ENCODE results near the gene ZNF281.
A peak's percentile ranks its signal among the peaks of the same experiment; 100 is the strongest.
"Not testable (repeated sequence)": the region's sequence is repeated elsewhere in the genome, so short reads cannot be mapped to it uniquely, and the experiment has no call there.

The ZNF281 gene

DNA sequence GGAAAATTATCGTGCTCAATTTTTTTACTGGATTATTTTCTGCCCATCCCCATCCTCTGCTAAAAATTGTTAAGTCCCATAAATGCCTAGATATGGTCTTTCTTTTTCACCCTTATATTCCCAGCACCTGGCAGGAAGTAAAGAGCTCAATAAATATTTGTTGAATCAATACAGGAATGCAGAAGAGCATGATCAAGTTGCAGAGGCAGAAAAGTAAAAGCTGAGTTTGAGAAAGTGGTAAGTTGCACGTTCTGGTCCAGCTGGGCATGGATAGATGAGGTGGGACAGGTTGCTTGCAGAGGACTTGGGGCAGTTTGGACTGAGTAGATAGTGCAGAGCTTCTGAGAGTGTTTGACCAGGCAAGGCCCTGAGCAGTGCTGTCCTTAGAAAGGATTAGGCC, 40.1 kb downstream of the ZNF281 start:
- no peak for DNase-seq (ENCODE audit: low spot score in 2 of 2)
- Mint-ChIP-seq H3K36me3 (peaks cover 6% of the 10 kb centered on the region), H3K27ac (no peak overlapping the region), H3K9me3 (no peaks in the 10 kb centered on the region), H3K4me3 (no peak overlapping the region), H3K27me3 (no peaks in the 10 kb centered on the region), H3K4me1 (no peaks in the 10 kb centered on the region)
- ATAC-seq (ENCODE audit: low read depth): no peak

DNA sequence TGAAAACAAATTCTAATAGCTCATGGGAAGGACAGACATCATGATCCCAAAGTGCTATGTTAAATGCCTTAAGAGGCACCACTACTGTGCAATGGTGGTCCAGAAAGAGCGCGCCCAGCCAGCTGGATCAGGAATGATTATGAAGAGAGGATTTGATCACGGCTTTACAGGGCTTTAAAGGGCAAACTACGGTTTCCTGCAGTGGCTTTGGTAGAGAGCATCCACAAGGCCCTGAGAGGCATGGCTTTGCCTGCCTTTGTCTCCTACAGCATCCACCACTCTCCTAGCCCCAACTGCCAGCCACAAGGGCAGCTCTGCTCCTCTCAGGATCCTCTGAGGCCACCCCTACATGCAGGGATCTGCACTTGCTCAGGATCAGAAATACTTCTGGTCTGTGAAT, 40.7 kb downstream of the ZNF281 start:
- Mint-ChIP-seq H3K27me3 (peaks cover under 1% of the 10 kb centered on the region), H3K9me3 (no peaks in the 10 kb centered on the region), H3K4me1 (peaks cover under 1% of the 10 kb centered on the region), H3K27ac (no peak overlapping the region), H3K4me3 (no peak overlapping the region), H3K36me3 (peaks cover 6% of the 10 kb centered on the region)
- ATAC-seq (ENCODE audit: low read depth) (no peak), DNase-seq (ENCODE audit: low spot score in 2 of 2) (no peak)

DNA sequence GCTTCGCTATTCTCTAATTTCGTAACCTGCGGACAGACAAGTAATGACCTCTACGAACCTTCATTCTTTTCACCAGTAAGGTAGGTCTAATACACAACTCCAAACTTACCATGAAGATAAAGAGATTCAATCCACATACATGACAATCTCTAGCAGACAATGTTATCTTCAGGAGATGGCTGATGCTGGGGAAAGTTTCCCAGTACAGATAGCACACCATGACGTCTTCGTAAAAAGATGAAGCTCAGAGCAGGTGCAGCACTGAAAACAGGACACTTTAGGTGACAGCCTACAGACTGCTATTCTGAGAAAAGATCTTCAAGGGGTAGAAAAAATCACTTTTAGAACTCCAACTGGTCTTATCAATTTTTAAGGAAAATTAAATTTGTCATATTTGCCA, 41.3 kb downstream of the ZNF281 start:
- H3K4me3 Mint-ChIP-seq: no peak overlapping the region
- no peaks in the 10 kb centered on the region for H3K9me3 Mint-ChIP-seq
- peaks cover 6% of the 10 kb centered on the region for H3K36me3 Mint-ChIP-seq
- no peak for DNase-seq (ENCODE audit: low spot score in 2 of 2)
- H3K4me1 Mint-ChIP-seq: peaks cover 3% of the 10 kb centered on the region
- no peak overlapping the region for H3K27ac Mint-ChIP-seq
- H3K27me3 Mint-ChIP-seq: peaks cover 2% of the 10 kb centered on the region
- no peak for ATAC-seq (ENCODE audit: low read depth)

DNA sequence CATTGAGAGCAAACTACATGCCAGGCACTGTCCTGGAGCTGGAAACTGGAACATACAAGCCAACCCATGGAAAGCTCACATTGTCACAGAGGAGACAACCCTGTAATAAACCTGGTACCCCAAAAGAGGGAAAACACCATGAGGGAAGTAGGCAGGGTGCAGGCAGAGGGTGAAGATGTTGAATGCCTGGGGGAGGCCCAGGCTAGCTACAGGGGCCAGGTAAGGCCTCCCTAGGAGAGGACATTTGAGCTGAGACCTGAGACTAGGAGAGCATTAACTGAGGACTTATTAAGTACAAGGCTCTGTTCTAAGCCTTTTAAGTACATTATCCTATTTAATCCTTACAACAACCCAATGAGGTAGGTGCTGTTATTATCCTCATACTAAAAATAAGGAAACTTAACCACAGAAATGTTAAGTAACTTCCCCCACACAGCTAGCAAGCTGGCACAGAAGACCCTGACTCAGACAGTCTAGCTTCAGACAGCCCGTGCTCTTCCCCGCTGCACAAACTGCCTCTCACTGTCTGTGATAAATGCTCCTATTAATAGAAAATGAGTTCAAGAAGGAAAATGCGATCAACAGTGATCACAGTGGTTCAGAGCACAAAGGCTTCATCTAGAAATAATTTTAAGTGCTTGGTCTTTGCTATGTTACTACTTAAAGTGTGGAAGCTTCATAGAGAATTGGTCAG, 41.8 kb downstream of the ZNF281 start:
- Mint-ChIP-seq H3K27me3 (peaks cover 2% of the 10 kb centered on the region), H3K4me1 (peaks cover 7% of the 10 kb centered on the region), H3K4me3 (no peak overlapping the region), H3K27ac (no peak overlapping the region), H3K36me3 (peaks cover 6% of the 10 kb centered on the region), H3K9me3 (no peaks in the 10 kb centered on the region)
- ATAC-seq (ENCODE audit: low read depth) (no peak), DNase-seq (ENCODE audit: low spot score in 2 of 2) (no peak)

DNA sequence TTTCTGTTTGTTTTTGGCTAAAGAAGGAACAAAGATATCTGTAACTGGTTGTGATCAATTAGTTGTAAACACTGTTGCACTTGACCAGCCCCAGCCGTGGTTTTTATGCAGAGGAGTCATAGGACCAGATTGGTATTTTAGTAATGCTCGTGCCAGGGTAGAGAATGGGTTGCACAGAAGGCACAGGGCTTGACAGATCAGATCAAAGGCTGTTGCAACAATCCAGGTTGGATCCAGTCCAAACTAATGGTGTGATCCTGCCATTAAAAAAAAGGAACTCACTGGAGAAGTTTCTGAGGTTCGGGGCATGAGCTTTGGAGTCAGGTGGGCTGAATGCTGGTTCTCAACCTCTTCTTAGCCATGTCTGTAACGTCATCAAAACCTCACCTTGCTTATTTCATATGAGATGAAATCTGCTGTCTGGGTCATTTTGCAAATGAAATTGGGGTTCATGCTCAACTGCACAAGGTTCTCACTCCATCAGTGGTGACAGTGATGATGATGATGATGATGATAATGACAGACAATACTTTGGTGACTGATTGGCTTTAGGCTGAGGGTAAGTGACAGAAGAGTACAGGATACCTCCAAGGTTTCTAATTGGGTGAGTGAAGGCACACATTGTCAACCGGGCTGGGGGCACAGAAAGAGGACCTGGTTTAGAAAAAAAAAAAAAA, 43.1 kb downstream of the ZNF281 start:
- Mint-ChIP-seq H3K27me3 (peaks cover 2% of the 10 kb centered on the region), H3K36me3 (peaks cover 6% of the 10 kb centered on the region), H3K4me3 (no peak overlapping the region), H3K9me3 (no peaks in the 10 kb centered on the region), H3K4me1 (peaks cover 7% of the 10 kb centered on the region), H3K27ac (no peak overlapping the region)
- ATAC-seq (ENCODE audit: low read depth) (no peak), DNase-seq (ENCODE audit: low spot score in 2 of 2) (no peak)

DNA sequence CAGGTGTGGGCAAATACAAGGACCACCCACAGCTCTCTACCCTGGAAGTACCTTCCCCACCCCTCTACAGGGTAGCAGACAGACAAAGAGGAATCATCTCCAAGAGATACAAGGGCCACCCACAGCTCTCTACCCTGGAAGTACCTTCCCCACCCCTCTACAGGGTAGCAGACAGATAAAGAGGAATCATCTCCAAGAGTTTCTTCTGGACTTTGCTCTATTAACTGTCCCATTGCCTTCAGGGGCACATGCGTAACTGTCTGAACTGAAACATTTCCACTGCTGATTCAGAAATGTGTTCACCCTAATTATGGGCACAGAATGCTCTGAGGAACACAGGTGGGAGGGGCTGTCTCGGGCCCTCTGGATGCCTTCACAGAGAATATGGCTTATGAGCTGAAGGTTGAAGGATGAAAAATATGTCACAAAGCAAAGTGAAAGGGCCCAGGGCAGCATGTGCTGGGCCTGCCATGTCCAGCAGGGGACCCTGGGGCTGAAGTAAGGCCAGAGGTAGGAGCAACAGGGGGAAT, 43.9 kb downstream of the ZNF281 start:
- Mint-ChIP-seq H3K4me3 (no peak overlapping the region), H3K4me1 (peaks cover 7% of the 10 kb centered on the region), H3K27ac (no peak overlapping the region), H3K27me3 (peaks cover 2% of the 10 kb centered on the region), H3K36me3 (peaks cover 6% of the 10 kb centered on the region), H3K9me3 (no peaks in the 10 kb centered on the region)
- no peak for ATAC-seq (ENCODE audit: low read depth)
- no peak for DNase-seq (ENCODE audit: low spot score in 2 of 2)

DNA sequence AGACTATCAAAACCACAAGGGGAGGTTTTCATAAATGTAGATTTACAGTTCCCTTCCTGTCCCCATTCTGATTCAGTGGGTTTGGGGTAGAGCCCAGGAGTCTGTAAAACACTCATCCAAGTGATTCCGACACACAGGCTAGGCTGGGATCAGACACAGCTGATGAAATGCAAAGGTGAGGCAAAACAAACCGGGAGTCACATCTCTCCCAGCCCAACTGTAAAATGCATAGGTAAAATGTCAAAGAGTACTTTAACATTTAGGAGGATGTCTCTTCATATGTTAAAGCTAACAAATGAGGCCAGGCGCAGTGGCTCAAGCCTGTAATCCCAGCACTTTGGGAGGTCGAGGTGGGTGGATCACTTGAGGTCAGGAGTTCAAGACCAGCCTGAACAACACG, 45.0 kb downstream of the ZNF281 start:
- H3K9me3 Mint-ChIP-seq: no peaks in the 10 kb centered on the region
- peaks cover 6% of the 10 kb centered on the region for H3K36me3 Mint-ChIP-seq
- H3K27ac Mint-ChIP-seq: no peak overlapping the region
- H3K4me3 Mint-ChIP-seq: no peak overlapping the region
- peaks cover 2% of the 10 kb centered on the region for H3K27me3 Mint-ChIP-seq
- H3K4me1 Mint-ChIP-seq: peaks cover 7% of the 10 kb centered on the region
- ATAC-seq (ENCODE audit: low read depth) (no peak), DNase-seq (ENCODE audit: low spot score in 2 of 2) (no peak)

DNA sequence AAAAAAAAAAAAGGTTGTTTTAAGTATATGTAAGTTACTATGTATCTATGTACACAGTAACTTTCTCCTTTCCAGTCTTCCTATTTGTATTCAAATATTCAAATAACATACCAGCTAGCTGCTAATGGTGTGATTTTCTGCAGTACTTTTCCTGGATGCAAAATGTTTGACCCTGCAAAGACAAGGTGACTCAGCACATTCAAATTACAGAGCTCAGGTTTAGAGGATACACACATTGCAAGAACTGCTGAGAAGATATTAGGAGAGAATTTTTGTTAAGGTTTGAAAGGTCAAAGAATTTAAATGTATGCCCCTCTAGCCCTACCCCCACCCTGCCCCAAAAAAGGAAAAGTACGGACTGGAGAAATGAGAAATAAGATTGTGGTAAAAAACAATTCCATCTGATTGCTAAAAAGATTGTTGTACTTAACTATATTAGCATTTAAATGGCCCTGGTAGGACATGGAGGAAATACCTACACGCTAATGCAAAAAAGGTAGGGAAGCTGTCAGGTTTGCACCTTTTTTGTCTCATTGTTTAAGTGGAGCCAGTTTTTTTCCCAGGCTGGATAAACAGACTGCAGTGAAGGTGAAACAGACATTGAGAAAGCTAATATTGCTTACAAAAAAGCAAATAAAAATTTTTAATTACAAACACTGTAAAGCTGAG, 45.6 kb downstream of the ZNF281 start:
- no peak overlapping the region for H3K4me3 Mint-ChIP-seq
- no peaks in the 10 kb centered on the region for H3K9me3 Mint-ChIP-seq
- peaks cover 2% of the 10 kb centered on the region for H3K27me3 Mint-ChIP-seq
- no peak overlapping the region for H3K27ac Mint-ChIP-seq
- peaks cover 7% of the 10 kb centered on the region for H3K4me1 Mint-ChIP-seq
- H3K36me3 Mint-ChIP-seq: peaks cover 2% of the 10 kb centered on the region
- no peak for DNase-seq (ENCODE audit: low spot score in 2 of 2)
- no peak for ATAC-seq (ENCODE audit: low read depth)

DNA sequence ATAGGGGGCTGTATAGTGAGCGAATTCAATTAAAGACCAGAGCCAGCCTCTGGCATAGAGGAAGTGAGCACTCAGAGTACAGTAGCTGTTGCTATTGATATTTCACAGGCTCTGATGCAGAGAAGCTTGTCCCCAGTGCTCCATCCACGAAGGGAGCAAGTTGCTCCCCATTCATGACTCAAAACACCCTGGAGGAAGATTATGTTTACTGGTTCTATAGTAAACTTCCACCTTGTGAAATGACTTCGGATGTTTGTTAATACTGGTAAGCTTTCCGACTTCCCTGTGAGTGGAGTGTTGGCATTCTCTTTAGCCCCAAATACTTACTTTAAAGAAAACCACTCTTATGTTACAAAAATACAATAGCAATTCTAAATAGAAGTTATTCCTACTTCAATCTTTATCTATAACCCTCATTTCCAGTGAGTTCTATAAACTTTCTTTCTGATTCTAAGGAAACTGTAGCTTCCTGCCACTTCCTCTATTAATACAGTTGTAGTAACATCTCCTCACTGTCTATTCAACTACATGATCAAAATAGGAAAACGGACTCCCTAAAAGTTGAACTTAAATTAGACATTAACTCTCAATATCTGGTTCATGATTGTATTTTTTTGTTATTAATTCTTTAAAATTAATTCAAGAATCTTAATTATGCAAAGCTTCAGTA, 46.4 kb downstream of the ZNF281 start:
- ATAC-seq (ENCODE audit: low read depth) (peak; percentile 56), DNase-seq (ENCODE audit: low spot score in 2 of 2) (no peak)
- Mint-ChIP-seq H3K4me3 (no peak overlapping the region), H3K9me3 (no peaks in the 10 kb centered on the region), H3K36me3 (peaks cover 2% of the 10 kb centered on the region), H3K4me1 (peaks cover 7% of the 10 kb centered on the region), H3K27ac (no peak overlapping the region), H3K27me3 (peaks cover 2% of the 10 kb centered on the region)

DNA sequence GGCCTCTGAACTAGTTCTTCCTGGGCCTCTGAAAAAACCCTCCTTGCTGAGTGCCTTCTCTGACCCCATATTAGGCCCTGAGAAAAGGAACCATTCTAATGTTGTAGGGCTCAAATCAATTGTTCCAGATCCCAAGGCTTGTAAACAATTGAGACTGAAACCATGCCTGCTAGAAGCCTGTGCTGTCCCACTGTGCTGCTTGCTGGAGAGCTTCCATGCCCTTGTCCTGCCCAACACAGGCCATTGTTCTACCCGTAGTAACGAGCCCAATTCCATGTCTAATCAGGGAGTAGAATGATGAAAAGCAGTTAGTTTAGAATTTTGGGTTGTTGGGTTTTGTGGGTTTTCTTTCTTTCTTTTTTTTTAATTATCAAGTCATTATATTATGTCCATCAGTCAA, 47.4 kb downstream of the ZNF281 start:
- H3K4me3 Mint-ChIP-seq: no peak overlapping the region
- DNase-seq (ENCODE audit: low spot score in 2 of 2) (no peak), ATAC-seq (ENCODE audit: low read depth) (no peak)
- H3K36me3 Mint-ChIP-seq: peaks cover 2% of the 10 kb centered on the region
- H3K27ac Mint-ChIP-seq: no peak overlapping the region
- peaks cover 7% of the 10 kb centered on the region for H3K4me1 Mint-ChIP-seq
- H3K9me3 Mint-ChIP-seq: no peaks in the 10 kb centered on the region
- peaks cover 2% of the 10 kb centered on the region for H3K27me3 Mint-ChIP-seq

DNA sequence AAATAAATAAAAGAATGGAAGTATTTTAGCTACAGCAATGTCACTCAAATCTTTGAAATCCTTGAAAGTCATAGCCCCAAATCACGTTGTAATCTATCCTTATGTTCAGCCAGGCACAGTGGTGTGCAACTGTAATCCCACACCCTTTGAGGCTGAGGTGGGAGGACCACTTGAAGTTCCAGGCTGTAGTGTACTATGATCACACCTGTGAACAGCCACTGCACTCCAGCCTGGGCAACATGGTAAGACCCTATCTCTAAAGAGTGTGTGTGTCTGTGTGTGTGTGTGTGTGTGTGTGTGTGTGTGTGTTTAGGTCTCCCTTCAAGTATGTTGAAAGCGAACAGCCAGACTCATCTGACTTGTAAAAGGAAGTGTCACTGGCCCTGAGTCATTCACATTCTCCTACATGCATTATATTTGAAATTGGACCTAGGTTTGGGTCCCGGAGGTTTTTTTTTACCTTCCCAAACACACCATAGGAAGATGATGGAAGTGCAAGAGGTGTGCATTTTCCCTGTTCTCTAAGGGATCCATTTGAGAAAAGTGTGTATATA, 50.1 kb downstream of the ZNF281 start:
- Mint-ChIP-seq H3K9me3 (no peaks in the 10 kb centered on the region), H3K27ac (no peak overlapping the region), H3K4me1 (peaks cover 13% of the 10 kb centered on the region), H3K4me3 (no peak overlapping the region), H3K36me3 (no peaks in the 10 kb centered on the region), H3K27me3 (peaks cover 2% of the 10 kb centered on the region)
- no peak for DNase-seq (ENCODE audit: low spot score in 2 of 2)
- no peak for ATAC-seq (ENCODE audit: low read depth)

DNA sequence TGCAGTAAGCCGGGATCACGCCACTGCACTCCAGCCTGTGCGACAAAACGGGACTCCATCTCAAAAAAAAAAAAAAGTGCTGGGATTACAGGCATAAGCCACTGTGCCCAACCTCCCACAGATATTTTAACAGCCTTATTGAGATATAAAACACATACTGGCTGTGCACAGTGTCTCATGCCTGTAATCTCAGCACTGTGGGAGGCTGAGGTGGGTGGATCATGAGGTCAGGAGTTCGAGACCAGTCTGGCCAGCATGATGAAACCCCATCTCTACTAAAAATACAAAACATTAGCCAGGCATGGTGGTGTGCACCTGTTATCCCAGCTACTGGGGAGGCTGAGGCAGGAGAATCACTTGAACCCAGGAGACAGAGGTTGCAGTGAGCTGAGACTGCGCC, 51.9 kb downstream of the ZNF281 start:
- H3K9me3 Mint-ChIP-seq; H3K4me3 Mint-ChIP-seq; ATAC-seq (ENCODE audit: low read depth); DNase-seq (ENCODE audit: low spot score in 2 of 2); H3K4me1 Mint-ChIP-seq; H3K36me3 Mint-ChIP-seq; H3K27ac Mint-ChIP-seq; H3K27me3 Mint-ChIP-seq: not testable (repeated sequence)

DNA sequence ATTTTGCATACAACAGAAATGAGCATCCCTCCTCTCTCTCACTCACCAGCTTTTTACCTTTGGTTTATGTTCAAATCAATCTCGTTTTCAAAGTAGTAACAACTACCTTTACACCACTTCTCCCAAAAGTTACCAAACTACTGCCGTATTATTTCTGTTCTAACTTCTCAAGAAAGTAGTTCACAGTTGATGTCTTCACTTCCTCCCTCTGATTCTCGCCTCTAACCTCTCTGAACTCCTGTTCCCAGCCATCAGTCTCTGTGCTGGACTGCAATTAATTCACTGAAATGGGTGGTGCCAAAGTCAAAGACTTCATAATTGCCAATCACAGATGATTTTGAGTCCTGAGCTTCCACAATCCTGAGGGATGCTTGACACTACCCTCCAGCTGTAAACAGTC, 54.0 kb downstream of the ZNF281 start:
- no peaks in the 10 kb centered on the region for H3K9me3 Mint-ChIP-seq
- no peaks in the 10 kb centered on the region for H3K36me3 Mint-ChIP-seq
- DNase-seq (ENCODE audit: low spot score in 2 of 2): no peak
- peaks cover 17% of the 10 kb centered on the region for H3K4me1 Mint-ChIP-seq
- no peak overlapping the region for H3K4me3 Mint-ChIP-seq
- ATAC-seq (ENCODE audit: low read depth): no peak
- no peak overlapping the region for H3K27ac Mint-ChIP-seq
- H3K27me3 Mint-ChIP-seq: no peaks in the 10 kb centered on the region

Measured in memory B cell (primary cell).